Measurements from ENCODE around the gene ATP9B.

GRCh38 chr18:79367480-79367879 is 298.3 kb downstream of the ATP9B start:
- TF ChIP-seq EZH2 (IDR thresholded peaks at IDR 0.05; ENCODE audit: insufficient read depth, poor library complexity, severe bottlenecking): no peak
- TF ChIP-seq EZH2phosphoT487 (IDR thresholded peaks at IDR 0.05; ENCODE audit: insufficient read depth, low read depth): no peak

All from GM23248 (cell line).